IPS DF 19.7 (cell line): ENCODE measurements around the gene GAB4.
"Not testable (repeated sequence)": the region's sequence is repeated elsewhere in the genome, so short reads cannot be mapped to it uniquely, and the experiment has no call there.

Experiments used
- DNase-seq: peaks from one replicate; pipeline ENCODE4 v3.0.0-alpha.2; 2013; ENCODE audit warnings: low read depth, low spot score

The GAB4 gene

GRCh38 chr22:16959345-16959930 lies 48.6 kb downstream of the GAB4 start:
- no peak for DNase-seq

DNA sequence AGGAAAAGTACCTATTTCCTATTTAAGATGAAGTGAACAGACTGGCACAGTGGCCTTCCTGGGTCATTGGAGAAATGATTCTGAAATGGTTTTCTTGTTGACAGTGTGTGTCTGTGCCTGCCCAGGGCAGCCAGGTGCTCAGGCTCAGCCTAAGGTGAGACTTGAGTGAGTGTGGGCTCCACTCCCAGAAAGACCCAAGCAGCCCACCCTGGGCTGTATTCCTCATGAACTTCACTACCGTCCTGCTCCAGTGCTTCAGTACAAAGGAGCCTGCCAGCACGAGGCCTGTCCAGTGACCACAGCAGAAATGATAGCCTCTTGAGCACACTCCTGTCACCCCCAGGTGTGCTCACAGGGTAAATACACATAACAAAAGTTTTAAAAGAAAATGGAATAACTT lies 49.5 kb downstream of the GAB4 start:
- DNase-seq: no peak

DNA sequence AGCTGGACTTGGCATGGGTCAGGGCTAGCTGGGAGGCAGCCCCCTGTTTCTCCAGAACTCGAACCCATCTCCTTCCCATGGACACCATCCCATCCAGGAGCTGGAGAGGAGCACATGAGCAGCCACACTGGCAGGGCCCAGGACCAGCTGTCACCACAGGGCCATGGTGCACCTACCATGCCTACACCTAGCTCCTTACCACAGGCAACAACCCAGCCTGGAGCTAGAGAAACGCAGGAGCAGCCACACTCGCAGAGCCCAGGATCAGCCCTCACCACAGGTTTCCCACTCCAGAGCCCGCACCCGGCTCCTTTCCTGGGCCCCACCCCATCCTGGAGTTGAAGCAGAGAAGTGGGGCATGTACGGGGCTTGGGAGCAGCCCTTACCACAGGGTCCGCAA lies 50.2 kb downstream of the GAB4 start:
- DNase-seq: no peak

- DNase-seq: no peak
Observed at GRCh38 chr22:16956290-16956689, 51.7 kb downstream of the GAB4 start.

- DNase-seq: no peak
Observed at GRCh38 chr22:16955678-16956210, 52.3 kb downstream of the GAB4 start.

DNA sequence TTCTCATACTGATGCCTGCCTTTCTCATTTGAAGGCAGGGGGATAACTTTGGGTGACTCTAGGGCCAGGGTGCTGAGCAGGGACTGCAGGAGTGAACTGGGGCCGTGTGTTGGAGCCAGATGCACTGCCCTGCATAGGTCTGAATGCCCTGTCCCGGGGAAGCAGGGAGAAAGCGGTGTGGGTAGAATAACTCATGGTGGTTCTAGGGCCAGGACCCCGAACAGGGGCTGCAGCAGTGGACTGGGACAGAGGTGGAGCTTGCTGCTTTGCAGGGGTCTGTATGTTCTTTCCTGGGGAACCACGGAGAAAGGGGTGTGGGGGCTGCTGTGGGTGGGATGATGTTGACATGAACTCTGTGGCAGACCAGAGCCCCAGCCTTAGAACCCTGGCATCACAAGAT lies 52.9 kb downstream of the GAB4 start:
- no peak for DNase-seq

DNA sequence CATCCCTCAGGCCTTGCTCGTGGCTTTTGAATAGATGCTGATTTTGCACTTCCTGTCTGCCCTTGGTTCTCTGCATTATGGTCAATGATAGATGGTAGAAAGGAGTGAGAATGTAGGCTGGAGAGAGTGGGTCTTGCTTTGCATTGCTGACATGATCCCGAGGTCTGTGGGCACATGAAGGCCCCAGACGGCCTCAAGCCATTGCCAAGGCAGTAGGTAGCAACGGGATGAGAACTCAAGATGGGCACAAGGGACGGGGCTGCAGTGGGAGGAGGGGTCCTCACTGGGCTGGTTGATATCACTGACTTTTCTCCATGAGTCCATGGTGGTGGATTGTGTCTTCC lies 54.0 kb downstream of the GAB4 start:
- no peak for DNase-seq

GRCh38 chr22:16953206-16954059 lies 54.6 kb downstream of the GAB4 start:
- no peak for DNase-seq

- DNase-seq: no peak
Observed at GRCh38 chr22:16949561-16949960, 58.5 kb downstream of the GAB4 start.

GRCh38 chr22:16937811-16938210 lies 70.2 kb downstream of the GAB4 start:
- no peak for DNase-seq

DNA sequence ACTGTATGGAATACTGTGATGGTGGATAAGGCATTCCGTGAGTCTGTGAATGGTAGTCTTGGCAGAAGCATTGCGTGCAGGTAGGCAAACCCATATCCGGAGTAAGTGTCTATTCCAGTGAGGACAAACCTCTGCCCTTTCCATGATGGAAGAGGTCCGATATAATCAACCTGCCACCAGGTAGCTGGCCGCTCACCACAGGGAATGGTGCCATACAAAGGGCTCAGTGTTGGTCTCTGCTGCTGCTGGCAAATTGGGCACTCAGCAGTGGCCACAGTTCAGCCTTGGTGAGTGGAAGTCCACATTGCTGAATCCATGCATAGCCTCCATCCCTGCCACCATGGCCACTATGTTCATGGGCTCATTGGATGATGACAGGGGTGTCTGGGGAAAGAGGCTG lies 70.8 kb downstream of the GAB4 start:
- not testable (repeated sequence) for DNase-seq

DNA sequence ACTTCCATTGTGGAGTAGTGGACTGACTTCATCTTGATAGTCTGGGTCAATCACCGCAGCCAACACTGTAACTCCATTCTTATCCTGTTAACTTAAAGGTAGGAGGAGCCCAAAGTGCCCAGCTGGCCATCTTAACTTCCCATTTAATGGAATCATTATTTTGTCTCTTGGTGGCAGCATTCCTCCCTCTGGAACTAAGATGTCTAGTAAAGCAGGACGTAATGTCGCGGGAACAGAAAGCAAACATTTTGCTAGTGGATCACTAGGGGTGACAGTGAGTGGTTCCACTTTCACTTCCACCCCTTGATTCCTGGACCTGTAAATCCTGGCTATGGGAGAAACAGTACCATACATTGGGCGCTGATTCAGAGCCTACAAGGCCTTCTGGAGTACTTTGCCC lies 71.4 kb downstream of the GAB4 start:
- no peak for DNase-seq

GRCh38 chr22:16935209-16935608 lies 72.8 kb downstream of the GAB4 start:
- DNase-seq: no peak

DNA sequence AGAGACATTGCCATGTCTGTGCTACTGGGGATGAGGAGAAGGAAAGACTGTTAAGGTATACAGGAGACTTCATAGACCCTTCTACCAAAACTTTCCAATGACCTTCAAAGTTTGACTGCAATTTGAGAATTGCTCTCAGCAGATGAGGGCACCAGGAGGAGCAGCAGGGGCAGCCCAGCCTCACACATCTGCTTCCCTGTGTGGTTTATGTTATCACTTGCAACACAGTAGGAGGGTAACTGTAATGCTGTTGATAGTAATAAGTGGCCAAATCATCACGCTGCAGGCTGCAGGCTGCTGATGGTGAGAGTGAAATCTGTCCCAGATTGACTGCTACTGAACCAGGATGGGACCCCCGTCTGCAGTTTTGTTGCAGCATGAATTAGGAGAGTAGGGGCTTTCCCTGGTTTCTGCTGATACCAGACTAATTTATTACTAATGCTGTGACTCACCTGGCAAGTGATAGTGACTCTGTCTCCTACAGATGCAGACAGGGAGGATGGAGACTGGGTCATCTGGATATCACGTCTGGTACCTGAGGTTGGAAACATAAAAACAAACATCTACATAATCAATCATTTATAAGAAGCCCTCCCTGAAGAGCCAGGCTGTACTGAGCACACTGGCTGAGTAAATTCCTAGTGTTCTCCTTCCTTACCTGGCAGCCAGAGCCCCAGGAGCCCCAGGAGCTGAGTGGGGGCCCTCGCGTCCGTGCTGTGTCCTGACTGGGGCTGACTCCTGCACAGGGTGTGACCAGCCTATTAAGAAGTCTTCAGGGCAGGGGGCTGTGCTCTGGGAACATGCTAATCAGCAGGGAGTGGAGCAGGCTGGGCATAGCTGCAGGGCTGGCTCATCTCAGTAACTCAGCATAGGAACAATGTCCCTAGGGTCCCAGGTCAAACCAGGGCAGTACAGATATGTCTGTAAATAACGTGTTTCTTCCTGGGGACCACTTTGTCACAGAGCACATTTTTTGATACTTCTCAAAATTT lies 74.4 kb downstream of the GAB4 start:
- no peak for DNase-seq

- no peak for DNase-seq
Observed at GRCh38 chr22:16932577-16932976, 75.4 kb downstream of the GAB4 start.

- DNase-seq: no peak
Observed at GRCh38 chr22:16925407-16925966, 82.5 kb downstream of the GAB4 start.

DNA sequence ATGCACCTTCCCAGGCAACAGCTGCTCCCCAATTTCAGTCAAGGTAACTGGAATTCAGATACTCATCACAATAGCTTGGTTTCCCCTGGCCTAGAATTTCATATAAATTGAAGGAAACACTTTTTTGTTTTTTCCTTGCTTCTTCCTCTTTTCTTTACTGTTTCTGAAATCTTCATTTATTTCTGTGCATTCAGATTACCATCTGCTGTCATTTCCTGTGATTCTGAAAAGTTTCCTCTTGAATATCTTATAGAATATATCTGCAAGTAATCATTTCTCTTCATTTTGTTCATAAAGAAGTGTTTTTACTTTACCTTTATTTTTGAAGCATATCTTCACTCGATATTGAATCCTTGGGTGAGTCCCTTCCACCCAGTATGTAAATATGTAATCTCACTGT lies 85.3 kb downstream of the GAB4 start:
- DNase-seq: no peak

DNA sequence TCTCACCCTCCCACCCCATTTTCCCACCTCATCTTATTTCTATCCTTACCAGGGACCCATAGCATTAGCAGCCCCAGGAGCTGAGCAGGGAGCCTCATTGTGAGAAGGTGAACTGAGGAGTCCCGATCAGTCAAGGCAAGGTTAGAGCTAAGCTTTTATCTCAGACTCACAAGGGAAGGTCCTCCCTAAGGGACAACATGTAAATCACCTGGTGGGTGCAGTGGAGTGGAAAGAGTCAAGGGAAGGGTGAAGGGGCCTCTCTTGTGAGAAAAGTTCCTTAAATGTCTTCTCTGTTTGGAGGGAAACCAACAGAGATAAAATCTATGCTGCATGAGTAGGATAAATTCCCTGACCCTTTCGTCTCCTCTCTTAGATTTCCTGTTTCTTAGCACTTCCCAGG lies 85.9 kb downstream of the GAB4 start:
- DNase-seq: no peak

GRCh38 chr22:16917144-16918003 lies 90.6 kb downstream of the GAB4 start:
- peak; percentile 9 for DNase-seq

GRCh38 chr22:16915701-16916100 lies 92.3 kb downstream of the GAB4 start:
- no peak for DNase-seq

DNA sequence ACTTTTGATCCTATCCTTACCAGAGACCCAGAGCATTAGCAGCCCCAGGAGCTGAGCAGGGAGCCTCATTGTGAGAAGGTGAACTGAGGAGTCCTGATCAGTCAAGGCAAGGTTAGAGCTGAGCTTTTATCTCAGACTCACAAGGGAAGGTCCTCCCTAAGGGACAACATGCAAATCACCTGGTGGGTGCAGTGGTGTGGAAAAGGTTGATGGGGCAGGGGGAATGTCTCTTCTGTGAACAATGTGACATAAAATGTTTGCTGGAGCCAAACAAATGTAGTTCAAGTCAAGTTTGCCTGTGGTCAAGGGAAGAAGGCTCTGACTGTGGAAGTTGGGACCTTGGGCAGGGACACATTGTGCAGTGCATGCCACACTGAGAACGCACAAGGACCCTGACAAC lies 93.1 kb downstream of the GAB4 start:
- not testable (repeated sequence) for DNase-seq
